GM19238 (cell line): ENCODE data around the gene NFATC1.

Source experiments
- DNase-seq: peaks from one replicate; pipeline ENCODE4 v3.0.0; 2011; ENCODE audit warnings: low spot score; ENCODE audit not compliant: insufficient read length

NFATC1 gene

DNA sequence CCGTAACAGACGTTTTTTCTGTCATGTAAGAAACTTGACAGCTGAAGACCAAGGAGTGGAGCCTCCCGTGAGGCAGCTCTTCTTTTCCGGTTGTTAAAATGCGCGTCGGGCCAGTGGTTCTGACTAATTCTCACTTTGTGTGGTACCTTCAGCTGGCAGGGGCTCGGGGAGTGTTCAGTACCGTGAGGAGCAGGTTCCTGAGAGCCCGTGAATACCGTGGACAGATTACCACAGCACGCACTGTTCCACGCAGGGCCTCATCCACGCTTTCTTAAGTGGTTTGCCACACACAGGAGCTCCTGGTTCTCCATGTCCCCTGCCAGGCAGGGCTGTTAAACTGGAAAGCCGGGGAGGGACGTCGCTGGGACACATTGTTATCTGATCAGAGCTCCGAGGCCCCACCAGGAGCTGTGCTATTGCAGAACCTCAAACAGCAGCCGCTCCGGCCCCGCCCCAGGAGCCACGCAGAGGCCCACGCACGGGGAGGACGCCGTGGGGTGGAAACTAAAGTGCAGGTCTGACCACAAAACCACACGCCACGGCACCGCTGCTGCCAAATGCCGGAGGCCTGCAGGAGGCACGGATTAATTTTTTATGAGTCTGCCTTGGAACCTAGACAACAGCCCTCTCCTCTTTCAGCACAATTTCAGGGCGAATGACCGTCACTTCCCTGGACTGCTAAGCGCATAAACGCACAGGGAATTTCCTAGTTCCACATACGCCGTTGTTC is 43.3 kb downstream of the NFATC1 start:
- DNase-seq = no peak

DNA sequence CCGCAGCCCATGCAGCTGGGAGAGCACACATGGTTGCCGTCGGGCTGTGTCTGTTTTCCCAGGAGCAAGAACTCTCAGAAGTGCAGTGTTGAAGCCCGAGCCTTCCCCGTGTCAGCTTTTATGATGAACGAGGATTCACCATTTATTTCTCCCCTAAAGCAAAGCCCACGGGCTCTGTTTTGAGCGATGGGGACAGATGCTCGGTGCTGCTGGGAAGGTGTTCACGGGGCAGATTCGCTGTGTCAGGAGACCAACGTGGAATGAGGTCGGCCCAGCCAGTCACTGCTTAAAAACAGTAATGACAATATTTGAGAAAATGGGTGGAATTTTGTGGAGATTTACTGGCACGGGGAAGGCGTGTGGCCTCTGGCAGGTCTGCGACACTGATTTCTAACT is 43.9 kb downstream of the NFATC1 start:
- no peak for DNase-seq

DNA sequence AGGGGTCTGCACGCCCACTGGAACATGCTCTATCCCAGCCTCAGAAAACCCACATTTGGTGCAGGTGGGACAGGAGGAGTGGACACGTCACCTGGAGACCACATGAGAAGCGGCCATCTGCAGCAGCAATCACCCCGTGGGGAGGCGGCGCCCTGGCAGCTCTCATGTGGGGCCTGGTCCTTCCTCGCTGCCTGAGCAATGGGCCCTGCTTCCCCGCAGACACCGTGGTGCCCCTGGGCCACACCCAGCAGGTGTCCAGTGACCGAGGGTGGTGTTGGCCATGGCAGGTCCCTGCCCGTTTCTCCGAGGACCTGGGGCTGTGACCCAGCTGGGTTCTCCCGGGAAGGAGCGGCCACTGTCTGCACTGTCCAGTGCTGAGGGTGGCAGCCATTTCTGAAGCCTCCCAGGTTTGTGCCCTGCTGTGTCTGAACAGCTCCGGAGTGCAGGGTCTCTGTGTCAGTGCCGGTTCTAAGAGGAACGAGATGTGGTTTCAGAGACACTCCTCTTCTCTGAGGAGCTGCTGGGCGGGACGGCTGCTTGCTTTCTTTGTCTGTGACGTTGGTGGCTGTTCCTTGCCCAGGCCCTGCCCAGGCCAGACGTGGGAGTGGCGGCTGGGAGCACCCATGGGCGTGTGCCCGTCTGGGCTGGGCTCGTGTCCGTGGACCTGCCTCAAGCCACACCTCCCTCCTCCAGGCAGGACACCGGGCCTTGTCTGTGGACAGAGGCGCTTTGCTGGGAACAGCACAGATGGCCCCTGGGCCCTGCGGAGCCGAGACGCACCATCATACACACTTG is 44.8 kb downstream of the NFATC1 start:
- DNase-seq = no peak

DNA sequence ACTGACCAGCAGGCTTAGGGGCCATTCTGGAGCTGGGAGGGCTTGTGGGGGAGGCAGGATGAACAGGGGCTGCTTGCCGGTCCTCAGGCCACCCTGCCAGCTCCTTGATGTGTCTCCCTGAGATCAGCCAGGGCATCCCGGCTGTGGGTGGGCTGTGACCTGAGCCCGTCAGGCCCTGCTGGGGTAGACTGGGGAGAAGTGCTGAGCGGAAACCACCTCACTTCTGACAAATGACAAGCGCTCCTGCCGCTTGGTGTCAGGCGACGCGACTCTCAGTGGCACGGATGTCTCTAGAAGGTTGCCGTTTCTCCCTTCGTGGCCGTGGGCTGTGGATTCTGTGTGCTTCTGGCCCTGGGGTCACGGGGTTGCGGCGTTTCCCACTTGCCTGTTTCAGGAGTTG is 45.7 kb downstream of the NFATC1 start:
- no peak for DNase-seq

DNA sequence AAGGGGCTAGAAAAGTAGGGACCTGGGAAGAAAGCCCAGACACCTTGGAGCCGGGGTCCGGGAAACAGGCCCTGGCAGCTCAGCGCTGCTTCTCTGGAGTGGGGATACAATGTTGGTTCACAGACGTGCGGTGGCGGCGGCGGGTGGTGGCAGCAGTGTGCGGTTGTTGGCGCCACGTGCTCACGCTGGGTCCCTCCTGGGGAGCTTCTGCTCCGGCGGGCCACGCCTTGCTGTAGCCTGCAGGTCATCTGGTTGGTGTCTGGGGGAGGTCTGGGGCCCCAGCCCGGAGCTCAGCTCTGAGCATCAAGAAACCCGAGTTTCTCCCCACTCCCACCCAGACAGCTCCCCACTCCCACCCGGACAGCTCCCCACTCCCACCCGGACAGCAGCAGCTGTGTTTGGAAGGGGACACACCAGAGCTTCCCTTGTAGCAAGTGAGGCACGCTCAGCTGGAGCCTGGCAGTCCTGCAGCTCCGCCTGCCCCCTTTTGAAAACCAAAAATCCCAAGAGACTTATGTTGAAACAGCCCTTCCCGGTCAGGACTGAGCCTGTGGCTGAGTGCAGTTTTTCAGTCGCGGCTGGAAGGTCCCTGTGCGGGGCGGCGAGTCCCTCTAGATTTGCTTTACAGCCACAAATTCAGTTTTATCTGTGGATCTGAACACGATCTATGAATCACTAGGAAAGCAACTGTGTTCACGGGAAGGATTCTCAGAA is 46.9 kb downstream of the NFATC1 start:
- DNase-seq = no peak

DNA sequence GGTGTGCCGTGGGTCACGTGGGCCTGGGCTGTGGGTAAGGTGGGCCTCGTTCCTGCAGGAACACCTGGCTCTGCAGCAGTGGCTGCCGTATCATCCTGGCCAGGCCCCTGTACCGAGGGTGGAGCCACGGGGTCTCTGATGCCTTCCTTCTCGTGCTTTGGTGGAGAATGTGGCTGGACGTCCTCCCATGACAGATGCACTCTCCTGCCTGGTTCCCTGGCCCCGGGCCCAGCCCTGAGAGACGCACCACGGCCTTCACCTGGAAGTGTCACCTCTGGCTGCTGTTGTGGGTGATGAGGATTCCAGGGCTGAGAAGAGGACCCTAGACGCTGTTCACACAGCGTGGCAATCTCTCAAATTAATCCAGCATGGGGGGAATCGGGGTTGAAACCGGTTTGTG is 49.5 kb downstream of the NFATC1 start:
- no peak for DNase-seq

DNA sequence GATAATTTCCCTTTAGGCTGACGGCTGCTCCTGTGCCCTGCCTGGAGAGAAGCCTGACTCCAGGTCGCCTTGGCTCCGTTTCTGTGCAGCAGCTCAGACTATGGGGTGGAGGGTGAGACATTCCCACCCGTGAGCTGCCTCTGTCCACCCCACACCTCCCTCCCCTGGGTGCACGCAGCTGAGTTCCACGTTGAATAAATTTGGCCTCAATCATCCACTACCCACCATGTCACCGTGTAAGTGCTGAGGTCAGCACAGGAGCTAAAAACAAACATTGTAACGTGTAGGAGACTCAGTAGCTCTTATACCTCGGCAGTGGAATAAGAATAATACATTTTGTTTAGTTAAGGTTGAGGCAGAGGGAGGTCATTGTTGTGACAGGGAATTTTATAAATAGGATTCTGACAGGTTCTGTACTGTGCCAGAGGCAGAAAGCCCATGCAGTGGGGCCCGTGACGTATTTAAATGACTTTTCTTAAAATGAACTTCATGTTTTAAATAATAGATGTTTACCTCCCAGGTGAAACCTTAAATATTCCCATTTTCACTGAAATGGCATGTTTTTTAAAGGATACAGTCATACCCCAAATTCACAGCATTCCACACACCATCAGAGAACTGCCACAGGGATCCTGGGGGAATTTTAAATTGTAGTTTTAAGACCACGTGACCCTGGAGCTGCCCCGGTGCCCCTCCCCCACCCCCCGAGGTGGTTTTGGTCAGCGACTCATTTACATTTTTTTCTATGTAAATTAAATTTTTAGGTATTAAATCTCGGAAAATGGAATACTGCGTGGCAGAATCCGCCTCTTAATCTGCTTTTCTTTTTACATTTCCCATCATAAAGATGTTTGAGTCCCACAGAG is 50.2 kb downstream of the NFATC1 start:
- DNase-seq = no peak

DNA sequence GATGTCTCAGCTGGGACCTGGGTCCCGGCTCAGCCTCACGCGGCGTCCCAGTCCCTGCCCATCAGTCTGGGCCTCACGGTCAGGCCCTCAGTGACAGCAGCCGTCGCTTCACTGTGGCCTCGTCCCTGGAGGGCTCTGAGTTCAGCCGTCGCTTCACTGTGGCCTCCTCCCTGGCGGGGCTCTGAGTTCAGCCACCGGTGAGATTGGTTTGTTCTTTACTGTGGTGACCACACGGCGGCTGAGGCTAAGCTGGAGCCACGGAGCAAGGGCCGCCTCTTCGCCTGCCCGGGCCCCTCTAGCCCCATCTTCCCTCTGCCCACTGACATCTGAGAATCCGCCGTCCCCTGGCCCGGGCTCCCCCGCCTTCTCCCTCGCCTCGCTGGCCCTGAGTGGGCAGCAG is 51.2 kb downstream of the NFATC1 start:
- DNase-seq = no peak

DNA sequence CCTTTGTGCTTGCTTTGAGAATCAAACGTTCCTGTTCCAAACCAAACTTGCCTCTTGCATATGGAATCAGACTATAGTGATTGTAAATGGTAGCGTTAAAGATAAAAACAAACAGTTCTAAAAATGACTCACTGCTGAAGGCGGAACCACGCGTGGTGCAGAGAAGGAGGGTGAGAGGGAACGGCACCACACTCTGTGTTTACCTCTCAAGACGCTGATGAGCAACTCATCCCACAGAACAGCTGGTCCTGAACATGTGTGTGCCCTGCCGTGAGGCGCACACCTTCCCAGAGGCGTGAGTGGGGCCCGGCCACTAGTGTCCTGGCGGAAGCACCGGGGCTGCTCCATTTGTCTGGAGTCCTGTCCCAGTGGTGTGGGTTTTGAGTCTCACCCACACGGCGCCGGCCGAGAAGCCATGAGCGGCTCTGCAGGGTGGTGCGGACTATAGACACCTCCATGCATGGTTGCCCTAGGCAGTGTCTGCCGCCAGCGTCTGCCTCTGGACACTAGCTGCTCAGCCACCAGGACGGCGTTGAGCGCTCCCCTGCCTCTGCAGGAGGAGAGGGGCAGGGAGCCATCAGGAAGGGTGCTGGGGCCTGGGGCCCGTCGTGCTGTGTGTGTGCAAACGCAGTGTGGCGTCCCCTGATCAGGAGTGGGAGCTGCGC is 52.1 kb downstream of the NFATC1 start:
- no peak for DNase-seq

DNA sequence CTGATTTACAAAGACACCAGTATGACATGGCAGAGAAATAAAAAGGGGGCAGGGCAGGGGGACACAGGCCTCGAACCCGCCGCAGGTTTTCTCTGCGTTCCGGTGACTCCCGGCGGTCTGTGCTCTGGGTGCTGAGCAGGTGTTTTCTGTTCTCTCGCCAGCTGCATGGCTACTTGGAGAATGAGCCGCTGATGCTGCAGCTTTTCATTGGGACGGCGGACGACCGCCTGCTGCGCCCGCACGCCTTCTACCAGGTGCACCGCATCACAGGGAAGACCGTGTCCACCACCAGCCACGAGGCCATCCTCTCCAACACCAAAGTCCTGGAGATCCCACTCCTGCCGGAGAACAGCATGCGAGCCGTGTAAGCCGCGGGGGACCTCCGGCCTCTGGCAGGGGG is 52.9 kb downstream of the NFATC1 start:
- no peak for DNase-seq

DNA sequence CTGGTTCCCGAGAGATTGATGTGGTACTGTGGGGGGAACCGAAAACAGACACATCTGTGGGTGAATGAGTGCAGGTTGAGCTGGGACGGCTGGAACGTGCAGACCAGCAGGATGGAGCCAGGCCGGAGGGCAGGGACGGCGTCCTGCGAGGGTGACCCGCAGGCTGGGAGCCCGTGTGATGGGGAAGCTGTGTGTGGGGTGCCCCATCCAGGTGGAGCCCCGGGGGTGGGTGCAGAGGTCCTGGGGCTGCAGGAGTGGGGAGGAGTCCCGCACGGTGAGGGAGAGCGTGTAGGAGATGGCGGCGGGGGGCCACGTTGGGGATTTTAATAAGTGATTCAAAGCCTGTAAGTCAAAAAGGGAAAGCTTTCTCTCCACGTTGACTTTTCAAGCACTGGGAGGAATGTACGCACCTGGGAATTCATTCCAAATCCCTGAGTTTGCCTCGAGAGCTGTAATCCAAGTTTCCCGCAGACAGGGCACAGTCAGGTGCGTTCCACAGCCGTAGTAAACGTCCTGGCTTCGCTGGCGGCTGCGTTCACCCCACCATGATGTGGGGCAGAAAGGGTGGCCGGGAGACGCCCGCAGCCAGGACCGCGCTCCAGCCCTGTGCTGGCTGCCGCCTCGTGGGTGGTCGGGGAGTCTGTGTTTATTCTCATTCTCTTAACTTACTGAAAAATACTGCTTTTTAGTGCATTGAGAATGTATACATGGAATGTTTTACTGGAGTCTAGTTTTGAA is 54.0 kb downstream of the NFATC1 start:
- DNase-seq = no peak

DNA sequence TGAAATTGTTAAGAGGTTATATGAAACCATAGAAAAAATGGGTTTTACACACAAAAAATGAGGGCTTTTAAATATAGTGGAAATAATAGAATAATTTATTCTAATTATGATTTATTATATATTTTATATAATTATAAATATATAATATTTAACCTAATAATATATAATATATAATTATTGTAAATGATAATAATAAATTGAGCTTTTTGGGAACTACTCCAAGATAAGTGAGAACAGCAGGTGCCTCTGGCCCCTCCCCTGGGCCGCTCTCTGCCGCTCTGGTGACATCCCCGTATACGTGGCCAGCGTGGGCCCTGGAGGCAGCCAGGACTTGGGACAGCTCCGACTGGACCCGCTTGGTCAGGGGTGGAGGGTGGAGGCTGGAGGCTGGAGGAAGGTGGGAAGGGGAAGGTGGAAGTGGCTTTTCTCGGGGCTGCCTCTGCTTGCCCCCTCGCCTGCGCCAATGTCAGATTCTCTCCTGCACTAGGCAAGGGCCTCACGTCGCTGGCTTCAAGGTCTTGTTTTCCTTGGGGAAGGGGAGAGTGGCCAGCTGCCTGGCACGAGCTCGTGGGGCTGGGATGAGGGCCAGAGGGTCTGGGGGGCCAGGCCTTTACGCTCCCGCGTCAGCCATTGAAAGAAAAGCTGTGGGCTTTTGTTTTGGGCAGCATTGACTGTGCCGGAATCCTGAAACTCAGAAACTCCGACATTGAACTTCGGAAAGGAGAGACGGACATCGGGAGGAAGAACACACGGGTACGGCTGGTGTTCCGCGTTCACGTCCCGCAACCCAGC is 54.8 kb downstream of the NFATC1 start:
- DNase-seq = no peak

DNA sequence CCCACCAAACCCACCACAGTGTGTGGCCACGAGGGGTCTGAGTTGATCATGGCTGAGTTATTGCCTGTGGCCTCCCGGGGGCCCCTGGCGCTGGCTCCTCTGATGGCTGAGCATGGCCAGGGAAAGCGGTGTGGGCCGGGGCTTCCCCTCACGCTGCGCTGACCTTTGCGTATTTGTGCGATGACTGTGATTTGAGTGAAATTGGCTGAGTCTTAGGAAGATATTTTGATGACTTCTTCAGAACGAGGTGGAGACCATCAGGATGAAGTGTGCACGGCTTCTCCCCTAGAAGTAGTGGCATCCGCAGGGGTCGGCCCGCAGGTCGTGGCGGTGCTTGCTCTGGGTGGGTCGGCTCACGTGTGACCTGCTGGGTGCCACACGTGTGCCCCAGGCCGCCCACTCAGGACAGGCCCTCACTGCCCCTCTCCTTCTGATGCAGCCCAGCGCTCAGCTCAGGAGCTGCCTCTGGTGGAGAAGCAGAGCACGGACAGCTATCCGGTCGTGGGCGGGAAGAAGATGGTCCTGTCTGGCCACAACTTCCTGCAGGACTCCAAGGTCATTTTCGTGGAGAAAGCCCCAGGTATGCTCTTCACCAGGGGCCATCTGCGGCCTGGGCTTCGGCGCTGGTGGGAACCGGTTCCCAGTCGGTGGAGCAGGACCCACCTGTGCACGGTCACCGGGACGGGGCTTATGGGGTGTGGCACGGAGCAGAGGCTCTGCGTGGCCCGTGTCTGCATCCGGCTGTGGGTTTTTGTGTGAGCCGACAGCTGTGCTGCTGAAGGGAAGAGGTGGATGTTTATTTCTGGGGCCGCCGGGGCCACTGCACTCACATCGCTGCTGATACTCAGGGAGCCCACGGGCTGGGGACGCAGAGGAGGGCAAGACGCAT is 55.8 kb downstream of the NFATC1 start:
- DNase-seq = no peak

DNA sequence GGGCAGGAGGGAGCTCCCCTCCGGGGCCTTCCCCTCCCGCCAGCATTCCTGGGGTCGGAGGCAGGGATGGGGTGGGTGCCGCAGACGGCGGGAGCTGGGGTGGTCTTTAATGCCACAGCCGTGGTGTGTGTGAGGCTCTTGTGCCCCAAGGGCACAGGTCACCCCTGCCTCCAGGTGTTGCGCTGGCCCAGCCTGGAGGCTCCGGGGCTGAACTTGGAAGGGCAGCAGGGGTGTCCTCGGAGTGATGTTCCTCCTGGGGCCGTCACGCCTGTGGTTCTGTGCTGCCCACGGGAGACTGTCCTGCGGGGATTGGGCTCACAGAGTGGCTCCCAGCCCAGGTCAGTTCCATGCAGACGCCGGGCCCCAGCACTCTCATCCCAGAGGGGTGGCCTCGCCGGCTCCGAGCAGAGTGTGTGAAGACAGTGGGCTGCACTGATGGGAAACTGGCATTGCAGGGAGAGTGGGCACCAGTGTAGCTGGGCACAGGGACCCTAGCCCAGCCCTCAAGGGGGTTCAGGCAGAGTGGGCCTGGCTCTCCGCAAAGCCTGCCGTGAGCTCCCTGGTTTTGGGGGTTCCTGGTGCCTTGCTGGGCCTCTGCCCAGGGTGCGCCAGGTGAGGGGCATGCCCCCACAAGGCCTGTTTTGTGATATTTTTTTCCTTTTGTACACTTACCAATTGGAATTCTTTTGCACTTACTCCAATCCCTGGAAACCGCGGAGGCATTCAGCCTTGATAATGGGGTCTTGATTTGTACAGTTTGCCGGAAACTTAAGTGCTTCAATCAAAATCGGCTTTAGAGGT is 56.7 kb downstream of the NFATC1 start:
- DNase-seq = no peak

DNA sequence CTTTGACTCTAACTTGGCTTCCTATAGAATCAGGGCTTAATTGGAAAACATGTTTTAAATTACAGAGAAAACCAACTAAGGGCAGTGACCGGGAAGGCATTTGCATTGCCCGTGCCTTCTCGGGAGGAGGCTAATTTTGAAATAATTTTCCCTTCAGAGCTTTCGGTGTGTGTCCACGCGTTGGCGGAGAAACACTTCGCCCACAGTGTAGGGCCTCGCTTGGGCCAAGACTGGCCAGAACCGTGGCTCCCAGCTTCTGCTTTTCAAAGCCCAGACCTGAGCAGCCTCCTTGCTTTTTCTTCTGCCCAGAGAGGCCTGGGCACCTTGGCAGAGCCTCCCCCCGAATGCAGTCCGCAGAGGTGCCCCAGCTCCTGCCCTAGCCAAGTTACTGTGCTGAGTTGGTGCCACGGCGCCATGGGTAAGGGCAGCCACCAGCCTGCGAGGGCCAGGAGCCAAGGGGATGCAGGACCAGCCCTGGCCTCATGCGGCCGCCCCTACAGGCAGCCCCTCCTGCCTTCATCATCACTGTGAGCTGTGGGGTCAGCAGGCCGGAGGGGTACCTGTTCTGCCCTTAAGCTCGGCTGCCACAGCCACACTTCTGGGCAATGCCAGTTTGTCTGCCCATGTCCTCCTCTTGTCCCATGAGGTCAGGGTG is 57.4 kb downstream of the NFATC1 start:
- no peak for DNase-seq

DNA sequence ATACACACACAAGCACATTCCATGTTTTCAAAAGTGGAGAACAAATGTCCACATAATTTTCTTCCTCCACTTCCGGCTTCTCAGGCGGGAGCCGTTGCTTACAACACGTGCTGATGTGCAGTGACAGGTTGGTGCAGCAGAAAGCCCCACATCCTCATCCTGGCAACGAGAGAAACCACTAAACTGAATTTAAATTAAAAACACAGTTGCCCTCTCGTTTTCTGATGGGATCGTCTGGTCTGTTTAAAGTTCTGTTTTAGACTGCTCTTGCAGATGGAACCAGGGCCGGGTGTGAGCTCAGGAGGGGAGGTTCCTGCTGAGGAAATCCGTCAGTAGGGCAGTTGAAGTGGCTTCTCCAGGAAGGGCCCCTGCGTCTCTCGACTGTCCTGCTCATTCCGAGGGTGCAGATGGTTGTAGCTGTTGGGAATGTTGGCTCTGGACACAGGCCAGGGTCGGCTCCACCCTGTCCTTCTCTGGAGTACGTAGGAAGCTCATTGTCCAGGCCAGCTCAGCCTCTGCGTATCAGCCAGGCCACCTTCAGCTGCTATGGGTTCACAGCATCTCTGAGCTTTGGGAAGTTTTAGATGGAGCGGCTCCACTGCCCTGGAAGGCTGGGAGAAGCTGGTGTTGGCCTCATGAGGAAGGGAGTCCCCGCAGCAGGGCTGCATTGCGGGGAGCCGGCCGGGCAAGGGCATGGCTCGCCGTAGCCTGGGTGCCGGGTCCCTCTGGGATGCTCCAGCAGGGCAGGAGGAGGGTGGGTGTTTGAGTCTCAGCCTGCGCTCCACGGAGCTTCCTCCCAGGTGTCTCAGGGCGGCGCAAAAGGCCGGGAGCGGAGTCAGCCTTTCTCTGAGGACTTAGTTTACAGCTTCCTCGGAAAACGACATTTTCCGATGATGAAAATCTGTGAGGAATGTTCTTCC is 58.3 kb downstream of the NFATC1 start:
- no peak for DNase-seq
